Breast epithelium (tissue), 3 donors: ENCODE measurements around the gene OTUD5.

Experiments used
- POLR2A ChIP-seq: fragments of 450-650 bp; IDR thresholded peaks from one replicate; pipeline ENCODE4 v1.6.1; 2016; ENCODE audit warnings: antibody characterized with exemption, mild to moderate bottlenecking, moderate library complexity
- POLR2AphosphoS5 ChIP-seq, 3 donors: sonication (generic); formaldehyde crosslinking; IDR thresholded peaks; one replicate each; pipeline ENCODE4 v1.6.1; 2017; ENCODE audit warnings: antibody characterized with exemption in 3 of 3
- TF ChIP-seq, protein P1 (sequence below), 3 donors: fragments of 450-650 bp; IDR thresholded peaks; one replicate each; pipeline ENCODE4 v1.5.1; 2016 to 2017; ENCODE audit warnings: antibody characterized with exemption in 3 of 3, mild to moderate bottlenecking in 3 of 3, moderate library complexity in 3 of 3

DNA sequence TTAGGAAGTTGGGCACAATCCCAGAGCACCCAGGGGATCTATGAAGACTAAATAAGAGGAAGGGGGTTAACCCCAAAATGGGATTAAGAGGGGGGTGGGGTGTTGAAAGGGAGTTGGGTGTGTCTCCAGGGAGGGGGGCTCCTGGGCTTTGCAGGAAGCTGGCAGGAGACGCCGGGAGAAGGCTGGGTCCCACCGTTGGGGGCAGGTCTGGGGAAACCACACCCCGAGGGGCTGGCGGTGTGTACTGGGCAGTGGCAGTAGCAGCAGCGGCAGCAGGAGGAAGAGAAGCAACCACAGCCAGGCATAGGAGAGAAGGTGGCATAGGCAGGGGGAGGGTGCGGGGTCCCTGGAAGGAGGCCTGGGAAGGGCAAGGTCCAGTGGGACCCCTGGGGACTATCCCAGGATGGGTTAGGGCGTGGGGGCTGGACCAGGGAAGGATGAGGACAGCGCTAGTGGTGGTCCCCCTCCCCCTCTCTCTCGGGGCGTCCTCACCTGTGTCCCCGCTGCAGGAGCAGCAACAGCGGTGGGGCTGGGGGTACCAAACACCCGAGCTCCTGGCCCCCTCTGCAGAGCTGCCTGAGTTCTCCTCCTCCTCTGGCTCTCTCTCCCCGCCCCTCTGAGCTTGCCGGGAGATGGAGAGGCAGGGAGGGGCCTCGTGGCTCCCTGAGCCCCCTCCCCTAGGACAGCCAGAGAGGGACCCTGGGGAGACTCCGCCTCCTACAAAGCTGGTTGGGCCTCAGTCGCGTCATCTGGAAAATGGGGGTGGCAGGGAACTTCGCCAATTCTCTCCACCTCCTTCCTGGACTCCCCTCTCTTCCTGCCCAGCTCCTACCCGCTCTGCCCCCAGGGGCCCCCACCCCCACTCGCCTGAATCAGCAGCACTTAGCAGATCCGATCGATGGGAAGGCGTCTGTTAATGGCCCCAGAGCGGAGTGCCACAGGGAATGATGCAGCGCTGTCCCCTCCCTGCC lies 14.1 kb upstream of the OTUD5 start, which contains the start of gene KCND1:
- TF ChIP-seq, protein P1, sequence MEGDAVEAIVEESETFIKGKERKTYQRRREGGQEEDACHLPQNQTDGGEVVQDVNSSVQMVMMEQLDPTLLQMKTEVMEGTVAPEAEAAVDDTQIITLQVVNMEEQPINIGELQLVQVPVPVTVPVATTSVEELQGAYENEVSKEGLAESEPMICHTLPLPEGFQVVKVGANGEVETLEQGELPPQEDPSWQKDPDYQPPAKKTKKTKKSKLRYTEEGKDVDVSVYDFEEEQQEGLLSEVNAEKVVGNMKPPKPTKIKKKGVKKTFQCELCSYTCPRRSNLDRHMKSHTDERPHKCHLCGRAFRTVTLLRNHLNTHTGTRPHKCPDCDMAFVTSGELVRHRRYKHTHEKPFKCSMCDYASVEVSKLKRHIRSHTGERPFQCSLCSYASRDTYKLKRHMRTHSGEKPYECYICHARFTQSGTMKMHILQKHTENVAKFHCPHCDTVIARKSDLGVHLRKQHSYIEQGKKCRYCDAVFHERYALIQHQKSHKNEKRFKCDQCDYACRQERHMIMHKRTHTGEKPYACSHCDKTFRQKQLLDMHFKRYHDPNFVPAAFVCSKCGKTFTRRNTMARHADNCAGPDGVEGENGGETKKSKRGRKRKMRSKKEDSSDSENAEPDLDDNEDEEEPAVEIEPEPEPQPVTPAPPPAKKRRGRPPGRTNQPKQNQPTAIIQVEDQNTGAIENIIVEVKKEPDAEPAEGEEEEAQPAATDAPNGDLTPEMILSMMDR (IDR thresholded peaks at IDR 0.05), result no peak
- TF ChIP-seq POLR2A (no peak), POLR2AphosphoS5 (IDR thresholded peaks at IDR 0.05) (no peak)
